ENCODE measurements around the gene GPR65.

The GPR65 gene

GRCh38 chr14:88037325-88037724 is 32.4 kb downstream of the GPR65 start:
- no peak for DNase-seq (ENCODE audit: low spot score)

- no peak for DNase-seq (ENCODE audit: low spot score)
Observed at GRCh38 chr14:88039197-88039596, 34.3 kb downstream of the GPR65 start.

GRCh38 chr14:88040146-88040545 is 35.2 kb downstream of the GPR65 start:
- no peak for DNase-seq (ENCODE audit: low spot score)

GRCh38 chr14:88043529-88044443 is 38.9 kb downstream of the GPR65 start:
- no peak for DNase-seq (ENCODE audit: low spot score)

- DNase-seq (ENCODE audit: low spot score): no peak
Observed at GRCh38 chr14:88044444-88044758, 39.5 kb downstream of the GPR65 start.

- DNase-seq (ENCODE audit: low spot score): no peak
Observed at GRCh38 chr14:88044776-88045446, 40.0 kb downstream of the GPR65 start.

- no peak for DNase-seq (ENCODE audit: low spot score)
Observed at GRCh38 chr14:88045705-88046104, 40.8 kb downstream of the GPR65 start.

- DNase-seq (ENCODE audit: low spot score): no peak
Observed at GRCh38 chr14:88048351-88048750, 43.4 kb downstream of the GPR65 start.

GRCh38 chr14:88049266-88049665 is 44.3 kb downstream of the GPR65 start:
- DNase-seq (ENCODE audit: low spot score): no peak

GRCh38 chr14:88049936-88050335 is 45.0 kb downstream of the GPR65 start:
- DNase-seq (ENCODE audit: low spot score): no peak

GRCh38 chr14:88060576-88060975 is 55.6 kb downstream of the GPR65 start:
- DNase-seq (ENCODE audit: low spot score): no peak

GRCh38 chr14:88063811-88064210 is 58.9 kb downstream of the GPR65 start:
- DNase-seq (ENCODE audit: low spot score): no peak

Small RNAs within 50 kb of the gene (small RNA-seq; reads per million reads assigned to genes)
- gene RNU6-835P: 0 reads per million in 2 experiments

Data from SK-N-DZ (cell line).